Subcutaneous adipose tissue (tissue), 4 donors: ENCODE results near the gene DOLPP1. TPM values are rescaled to one million over a fixed set of nuclear protein-coding genes. Genes with fewer than 3 reads are reported as not detected.

ENCODE experiments used
- CTCF ChIP-seq: fragments of 450-650 bp; IDR thresholded peaks from one replicate; pipeline ENCODE4 v1.5.1; 2016; ENCODE audit warnings: low read depth, mild to moderate bottlenecking, control low read depth, antibody characterized with exemption, moderate library complexity
- total RNA-seq, 4 donors: library from RNA; depleted of rRNA; stranded (reverse); fragments of >200 nt; gene quantifications; one replicate each; pipeline ENCODE4 v1.1.0, GENCODE V29; 2016

DOLPP1 gene
- total RNA-seq, 4 donors from 2014 or later, result 3.3 to 10.0 (median 5.0) TPM

- TF ChIP-seq CTCF, result no peak
Observed at GRCh38 chr9:129097671-129098306, 16.9 kb downstream of the DOLPP1 start.

- no peak for TF ChIP-seq CTCF
Observed at GRCh38 chr9:129098328-129098727, 17.4 kb downstream of the DOLPP1 start.

GRCh38 chr9:129100383-129101169 lies 19.7 kb downstream of the DOLPP1 start:
- no peak for TF ChIP-seq CTCF

- no peak for TF ChIP-seq CTCF
Observed at GRCh38 chr9:129101279-129101678, 20.4 kb downstream of the DOLPP1 start.

- no peak for TF ChIP-seq CTCF
Observed at GRCh38 chr9:129102095-129102525, 21.2 kb downstream of the DOLPP1 start.

- no peak for TF ChIP-seq CTCF
Observed at GRCh38 chr9:129102791-129103594, 22.1 kb downstream of the DOLPP1 start.

- TF ChIP-seq CTCF, result no peak
Observed at GRCh38 chr9:129103595-129103965, 22.7 kb downstream of the DOLPP1 start.
